Measurements from ENCODE around the gene PDE8B. TPM values are rescaled to one million over a fixed set of nuclear protein-coding genes. Genes with fewer than 3 reads are reported as not detected.

PDE8B gene
- polyA plus RNA-seq, 1 of the 3 experiments (the other 2 are of a cell fraction): not detected

DNA sequence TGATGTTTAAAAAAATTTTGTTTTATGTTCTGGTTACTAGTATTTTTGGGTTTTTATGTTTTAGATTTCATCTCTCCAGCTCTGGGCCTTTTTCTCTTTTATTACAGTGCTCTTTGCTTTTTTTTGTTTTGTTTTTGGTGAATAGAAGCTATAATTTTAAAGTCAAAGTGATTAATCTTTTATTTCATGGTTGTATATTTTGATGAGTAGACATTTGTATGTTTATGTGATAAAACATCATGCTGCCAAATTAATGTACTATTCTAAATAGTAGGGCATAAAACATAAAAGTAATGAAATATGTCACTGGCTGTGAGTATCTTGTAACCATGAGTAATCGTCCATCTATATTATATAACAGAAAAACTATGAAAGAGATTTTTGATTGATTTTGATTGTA lies 93.9 kb downstream of the PDE8B start:
- H3K27ac ChIP-seq (ENCODE audit: low read depth in 2 of 2, low read length in 1 of 2): no peak overlapping the region
- no peak overlapping the region for H3K9ac ChIP-seq
- H3K4me1 ChIP-seq (ENCODE audit: control insufficient read depth in 1 of 2, insufficient read depth in 2 of 2, low read depth in 1 of 2, low read length in 1 of 2): peaks cover 0 to 36% of the 10 kb centered on the region in 2 experiments; a peak in 1 of 4 replicates
- no peaks in the 10 kb centered on the region for H4K20me1 ChIP-seq (ENCODE audit: insufficient read depth)
- H3K79me2 ChIP-seq (ENCODE audit: insufficient read depth): no peaks in the 10 kb centered on the region
- ChIA-PET POLR2A (interaction anchor here (0.6 kb wide), 1 partner anchor 13 kb away, joined by 4 read pairs; no protein-coding TSS in a partner anchor), CTCF (interaction anchor here (1.0 to 1.1 kb wide), 2 partner anchors 12 to 72 kb away, joined by 3 read pairs; no protein-coding TSS in a partner anchor)
- H2AFZ ChIP-seq (ENCODE audit: low read depth): no peak overlapping the region
- no peaks in the 10 kb centered on the region; the same call in 1 of the 2 replicates for H3K27me3 ChIP-seq (ENCODE audit: insufficient read depth)
- H3K4me3 ChIP-seq (ENCODE audit: low read depth in 2 of 2, low read length in 1 of 2): no peak overlapping the region
- DNase-seq: no peak
- TF ChIP-seq EP300 (IDR thresholded peaks at IDR 0.05; ENCODE audit: borderline replicate concordance in 1 of 2, low read depth in 1 of 2, low read length in 1 of 2) (no peak), YY1 (IDR thresholded peaks at IDR 0.05; ENCODE audit: low read depth) (no peak), FOXJ3 (CRISPR knock-in tag; IDR thresholded peaks at IDR 0.05) (no peak), TAF1 (IDR thresholded peaks at IDR 0.05; ENCODE audit: borderline replicate concordance, low read depth, low read length) (no peak)
- TF ChIP-seq, protein P1, sequence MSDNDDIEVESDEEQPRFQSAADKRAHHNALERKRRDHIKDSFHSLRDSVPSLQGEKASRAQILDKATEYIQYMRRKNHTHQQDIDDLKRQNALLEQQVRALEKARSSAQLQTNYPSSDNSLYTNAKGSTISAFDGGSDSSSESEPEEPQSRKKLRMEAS (IDR thresholded peaks at IDR 0.05; ENCODE audit: low read depth): no peak
- TF ChIP-seq, protein P2, sequence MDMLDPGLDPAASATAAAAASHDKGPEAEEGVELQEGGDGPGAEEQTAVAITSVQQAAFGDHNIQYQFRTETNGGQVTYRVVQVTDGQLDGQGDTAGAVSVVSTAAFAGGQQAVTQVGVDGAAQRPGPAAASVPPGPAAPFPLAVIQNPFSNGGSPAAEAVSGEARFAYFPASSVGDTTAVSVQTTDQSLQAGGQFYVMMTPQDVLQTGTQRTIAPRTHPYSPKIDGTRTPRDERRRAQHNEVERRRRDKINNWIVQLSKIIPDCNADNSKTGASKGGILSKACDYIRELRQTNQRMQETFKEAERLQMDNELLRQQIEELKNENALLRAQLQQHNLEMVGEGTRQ (IDR thresholded peaks at IDR 0.05; ENCODE audit: borderline replicate concordance, low read depth, low read length): no peak
- TF ChIP-seq, protein P3, sequence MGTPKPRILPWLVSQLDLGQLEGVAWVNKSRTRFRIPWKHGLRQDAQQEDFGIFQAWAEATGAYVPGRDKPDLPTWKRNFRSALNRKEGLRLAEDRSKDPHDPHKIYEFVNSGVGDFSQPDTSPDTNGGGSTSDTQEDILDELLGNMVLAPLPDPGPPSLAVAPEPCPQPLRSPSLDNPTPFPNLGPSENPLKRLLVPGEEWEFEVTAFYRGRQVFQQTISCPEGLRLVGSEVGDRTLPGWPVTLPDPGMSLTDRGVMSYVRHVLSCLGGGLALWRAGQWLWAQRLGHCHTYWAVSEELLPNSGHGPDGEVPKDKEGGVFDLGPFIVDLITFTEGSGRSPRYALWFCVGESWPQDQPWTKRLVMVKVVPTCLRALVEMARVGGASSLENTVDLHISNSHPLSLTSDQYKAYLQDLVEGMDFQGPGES (IDR thresholded peaks at IDR 0.05; ENCODE audit: low read depth, low read length): no peak
- no peak overlapping the region for H3K4me2 ChIP-seq
- 57% methylated on average over 1 of the region's 1 CpG for WGBS (ENCODE audit: low lambda C conversion rate)
- H3K36me3 ChIP-seq (replicated peaks in 1 of 2; ENCODE audit: control insufficient read depth in 1 of 2, insufficient read depth in 2 of 2, low read length in 1 of 2): no peaks in the 10 kb centered on the region
- H3K9me2 ChIP-seq: no peaks in the 10 kb centered on the region
- H3F3A ChIP-seq (replicated peaks; ENCODE audit: insufficient read depth): peaks cover 4% of the 10 kb centered on the region
- no peaks in the 10 kb centered on the region for H3K9me3 ChIP-seq

DNA sequence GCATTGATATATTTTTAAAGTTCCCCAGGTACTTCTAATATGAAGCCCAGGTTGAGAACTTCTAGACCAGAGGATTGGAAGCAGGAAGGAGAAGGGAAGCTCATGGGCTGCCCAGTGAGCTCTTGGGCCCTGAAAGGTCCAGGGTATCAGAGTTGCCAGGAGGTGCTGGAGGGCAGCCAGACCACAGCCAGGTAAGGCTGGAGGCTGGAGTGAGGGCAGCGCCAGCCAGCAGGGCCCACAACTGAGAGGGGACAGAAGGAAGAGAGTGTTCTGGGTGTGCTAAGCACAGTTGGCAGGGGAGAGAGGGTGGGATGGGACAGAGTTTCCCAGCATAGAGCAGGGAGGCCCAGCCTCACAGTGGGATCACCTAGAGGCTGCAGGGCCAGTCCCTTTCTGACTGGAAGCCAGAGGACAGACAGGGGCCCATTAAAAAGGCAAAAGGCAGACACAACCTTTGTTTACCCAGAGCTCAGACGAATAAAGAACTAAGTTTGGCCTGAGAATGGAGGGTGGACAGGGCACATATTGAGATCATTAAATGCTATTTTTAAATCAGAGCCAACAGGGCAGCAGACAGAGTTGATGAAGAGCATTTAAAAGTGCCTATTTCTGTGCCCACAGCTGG lies 94.9 kb downstream of the PDE8B start:
- TF ChIP-seq SIN3A (IDR thresholded peaks at IDR 0.05; ENCODE audit: borderline replicate concordance, low read depth, low read length): no peak
- no peak for TF ChIP-seq TCF12 (IDR thresholded peaks at IDR 0.05)
- no peak for TF ChIP-seq RAD21 (IDR thresholded peaks at IDR 0.05; ENCODE audit: low read length)
- TF ChIP-seq, protein P4, sequence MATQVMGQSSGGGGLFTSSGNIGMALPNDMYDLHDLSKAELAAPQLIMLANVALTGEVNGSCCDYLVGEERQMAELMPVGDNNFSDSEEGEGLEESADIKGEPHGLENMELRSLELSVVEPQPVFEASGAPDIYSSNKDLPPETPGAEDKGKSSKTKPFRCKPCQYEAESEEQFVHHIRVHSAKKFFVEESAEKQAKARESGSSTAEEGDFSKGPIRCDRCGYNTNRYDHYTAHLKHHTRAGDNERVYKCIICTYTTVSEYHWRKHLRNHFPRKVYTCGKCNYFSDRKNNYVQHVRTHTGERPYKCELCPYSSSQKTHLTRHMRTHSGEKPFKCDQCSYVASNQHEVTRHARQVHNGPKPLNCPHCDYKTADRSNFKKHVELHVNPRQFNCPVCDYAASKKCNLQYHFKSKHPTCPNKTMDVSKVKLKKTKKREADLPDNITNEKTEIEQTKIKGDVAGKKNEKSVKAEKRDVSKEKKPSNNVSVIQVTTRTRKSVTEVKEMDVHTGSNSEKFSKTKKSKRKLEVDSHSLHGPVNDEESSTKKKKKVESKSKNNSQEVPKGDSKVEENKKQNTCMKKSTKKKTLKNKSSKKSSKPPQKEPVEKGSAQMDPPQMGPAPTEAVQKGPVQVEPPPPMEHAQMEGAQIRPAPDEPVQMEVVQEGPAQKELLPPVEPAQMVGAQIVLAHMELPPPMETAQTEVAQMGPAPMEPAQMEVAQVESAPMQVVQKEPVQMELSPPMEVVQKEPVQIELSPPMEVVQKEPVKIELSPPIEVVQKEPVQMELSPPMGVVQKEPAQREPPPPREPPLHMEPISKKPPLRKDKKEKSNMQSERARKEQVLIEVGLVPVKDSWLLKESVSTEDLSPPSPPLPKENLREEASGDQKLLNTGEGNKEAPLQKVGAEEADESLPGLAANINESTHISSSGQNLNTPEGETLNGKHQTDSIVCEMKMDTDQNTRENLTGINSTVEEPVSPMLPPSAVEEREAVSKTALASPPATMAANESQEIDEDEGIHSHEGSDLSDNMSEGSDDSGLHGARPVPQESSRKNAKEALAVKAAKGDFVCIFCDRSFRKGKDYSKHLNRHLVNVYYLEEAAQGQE (IDR thresholded peaks at IDR 0.05; ENCODE audit: low read depth, low read length): no peak
- TF ChIP-seq JUND (IDR thresholded peaks at IDR 0.05): no peak
- TF ChIP-seq RXRA (IDR thresholded peaks at IDR 0.05; ENCODE audit: borderline replicate concordance, low read depth): no peak
- TF ChIP-seq, protein P5, sequence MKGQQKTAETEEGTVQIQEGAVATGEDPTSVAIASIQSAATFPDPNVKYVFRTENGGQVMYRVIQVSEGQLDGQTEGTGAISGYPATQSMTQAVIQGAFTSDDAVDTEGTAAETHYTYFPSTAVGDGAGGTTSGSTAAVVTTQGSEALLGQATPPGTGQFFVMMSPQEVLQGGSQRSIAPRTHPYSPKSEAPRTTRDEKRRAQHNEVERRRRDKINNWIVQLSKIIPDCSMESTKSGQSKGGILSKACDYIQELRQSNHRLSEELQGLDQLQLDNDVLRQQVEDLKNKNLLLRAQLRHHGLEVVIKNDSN (IDR thresholded peaks at IDR 0.05; ENCODE audit: borderline replicate concordance, low read depth): no peak
- TF ChIP-seq EP300 (IDR thresholded peaks at IDR 0.05; ENCODE audit: borderline replicate concordance in 1 of 2, low read depth in 1 of 2, low read length in 1 of 2): no peak
- no peak for TF ChIP-seq TEAD4 (IDR thresholded peaks at IDR 0.05; ENCODE audit: borderline replicate concordance, insufficient read depth)
- TF ChIP-seq EZH2phosphoT487 (IDR thresholded peaks at IDR 0.05; ENCODE audit: borderline replicate concordance, low read depth): no peak
- TF ChIP-seq RFX5 (IDR thresholded peaks at IDR 0.05; ENCODE audit: low read length): no peak
- TF ChIP-seq FOSL2 (IDR thresholded peaks at IDR 0.05; ENCODE audit: borderline replicate concordance, low read depth): no peak
- peaks cover 4% of the 10 kb centered on the region for H3F3A ChIP-seq (replicated peaks; ENCODE audit: insufficient read depth)
- no peak overlapping the region for H3K4me3 ChIP-seq (ENCODE audit: low read depth in 2 of 2, low read length in 1 of 2)
- no peaks in the 10 kb centered on the region for H3K9me3 ChIP-seq
- no peaks in the 10 kb centered on the region for H3K9me2 ChIP-seq
- no peaks in the 10 kb centered on the region; the same call in 1 of the 2 replicates for H3K27me3 ChIP-seq (ENCODE audit: insufficient read depth)
- WGBS (ENCODE audit: low lambda C conversion rate): 64% methylated on average over 2 of the region's 2 CpGs
- H4K20me1 ChIP-seq (ENCODE audit: insufficient read depth): no peaks in the 10 kb centered on the region
- DNase-seq: no peak
- no peak overlapping the region for H3K9ac ChIP-seq
- H2AFZ ChIP-seq (ENCODE audit: low read depth): no peak overlapping the region
- ChIA-PET CTCF (interaction anchor here (1.0 to 1.1 kb wide), 2 partner anchors 12 to 73 kb away, joined by 3 read pairs; no protein-coding TSS in a partner anchor), POLR2A (no interaction called here)
- peak overlapping the region in 1 of 2 experiments; percentile 28; a peak in 1 of 4 replicates for H3K27ac ChIP-seq (ENCODE audit: low read depth in 2 of 2, low read length in 1 of 2)
- no peaks in the 10 kb centered on the region for H3K36me3 ChIP-seq (replicated peaks in 1 of 2; ENCODE audit: control insufficient read depth in 1 of 2, insufficient read depth in 2 of 2, low read length in 1 of 2)
- H3K4me2 ChIP-seq: no peak overlapping the region
- H3K4me1 ChIP-seq (ENCODE audit: control insufficient read depth in 1 of 2, insufficient read depth in 2 of 2, low read depth in 1 of 2, low read length in 1 of 2): peaks cover 0 to 36% of the 10 kb centered on the region in 2 experiments; a peak in 1 of 4 replicates
- no peaks in the 10 kb centered on the region for H3K79me2 ChIP-seq (ENCODE audit: insufficient read depth)

All from SK-N-SH (cell line).